ENCODE results near the gene TMEM181. TPM values are rescaled to one million over a fixed set of nuclear protein-coding genes. Genes with fewer than 3 reads are reported as not detected.

The TMEM181 gene
- total RNA-seq, 6 experiments from 2014 or later: 11.3 to 14.0 (median 12.5) TPM

DNA sequence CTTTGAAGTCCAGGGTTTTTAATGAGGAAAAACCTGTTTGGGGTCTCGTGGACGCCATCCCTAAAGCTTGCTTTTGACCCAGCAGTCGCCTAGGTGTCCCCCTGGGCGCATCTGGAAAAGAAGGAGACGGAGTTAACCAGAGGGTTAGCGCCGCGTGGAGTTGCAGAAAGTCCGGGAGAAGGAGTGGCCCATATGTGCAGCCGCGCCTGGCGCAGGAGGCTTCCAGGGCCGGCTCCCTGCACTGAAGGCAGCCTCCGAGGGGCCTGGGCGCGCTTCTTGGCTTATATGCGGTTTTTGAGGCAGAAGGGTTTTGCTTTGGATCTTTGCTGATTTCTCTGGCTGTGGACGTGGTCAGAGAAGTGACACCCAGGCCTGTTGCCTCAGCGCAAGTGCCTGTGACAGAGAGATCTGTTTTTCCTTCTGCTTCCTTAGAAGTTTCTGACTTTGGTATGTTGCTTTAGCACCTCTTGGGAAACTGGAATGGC, 987 bp downstream of the TMEM181 start:
- intact Hi-C loops (cut with DNase I): no loop called here
- H3K4me1 ChIP-seq: peaks cover 0 to 9% (median 3%) of the 10 kb centered on the region in 4 donors

GRCh38 chr6:158561321-158561884, 1.5 kb downstream of the TMEM181 start:
- peak overlapping the region in 1 of 3 donors; percentile 82 for H3K4me3 ChIP-seq
- intact Hi-C loops (cut with DNase I): no loop called here
- ATAC-seq: no peak

More for the DNA sequence above, 987 bp downstream of the TMEM181 start:
- WGBS (ENCODE audit: insufficient coverage, low coverage, low lambda C conversion rate, missing lambda C conversion rate): 5% methylated on average over 19 of the region's 19 CpGs
- DNase-seq (peak in 2 of 3 donors; percentile 49 to 59), ATAC-seq (peak; percentile 18 to 39 (median 26))
- Histone ChIP-seq H3K36me3 (no peaks in the 10 kb centered on the region), H3K9me3 (no peaks in the 10 kb centered on the region), H3K4me3 (peak overlapping the region; percentile 82 to 99 (median 83)), H3K27ac (peak overlapping the region in 1 of 3 donors; percentile 86), H3K27me3 (no peaks in the 10 kb centered on the region)
- TF ChIP-seq, protein P1, sequence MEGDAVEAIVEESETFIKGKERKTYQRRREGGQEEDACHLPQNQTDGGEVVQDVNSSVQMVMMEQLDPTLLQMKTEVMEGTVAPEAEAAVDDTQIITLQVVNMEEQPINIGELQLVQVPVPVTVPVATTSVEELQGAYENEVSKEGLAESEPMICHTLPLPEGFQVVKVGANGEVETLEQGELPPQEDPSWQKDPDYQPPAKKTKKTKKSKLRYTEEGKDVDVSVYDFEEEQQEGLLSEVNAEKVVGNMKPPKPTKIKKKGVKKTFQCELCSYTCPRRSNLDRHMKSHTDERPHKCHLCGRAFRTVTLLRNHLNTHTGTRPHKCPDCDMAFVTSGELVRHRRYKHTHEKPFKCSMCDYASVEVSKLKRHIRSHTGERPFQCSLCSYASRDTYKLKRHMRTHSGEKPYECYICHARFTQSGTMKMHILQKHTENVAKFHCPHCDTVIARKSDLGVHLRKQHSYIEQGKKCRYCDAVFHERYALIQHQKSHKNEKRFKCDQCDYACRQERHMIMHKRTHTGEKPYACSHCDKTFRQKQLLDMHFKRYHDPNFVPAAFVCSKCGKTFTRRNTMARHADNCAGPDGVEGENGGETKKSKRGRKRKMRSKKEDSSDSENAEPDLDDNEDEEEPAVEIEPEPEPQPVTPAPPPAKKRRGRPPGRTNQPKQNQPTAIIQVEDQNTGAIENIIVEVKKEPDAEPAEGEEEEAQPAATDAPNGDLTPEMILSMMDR (IDR thresholded peaks at IDR 0.05): no peak
- no peak for TF ChIP-seq POLR2A (IDR thresholded peaks at IDR 0.05)

DNA sequence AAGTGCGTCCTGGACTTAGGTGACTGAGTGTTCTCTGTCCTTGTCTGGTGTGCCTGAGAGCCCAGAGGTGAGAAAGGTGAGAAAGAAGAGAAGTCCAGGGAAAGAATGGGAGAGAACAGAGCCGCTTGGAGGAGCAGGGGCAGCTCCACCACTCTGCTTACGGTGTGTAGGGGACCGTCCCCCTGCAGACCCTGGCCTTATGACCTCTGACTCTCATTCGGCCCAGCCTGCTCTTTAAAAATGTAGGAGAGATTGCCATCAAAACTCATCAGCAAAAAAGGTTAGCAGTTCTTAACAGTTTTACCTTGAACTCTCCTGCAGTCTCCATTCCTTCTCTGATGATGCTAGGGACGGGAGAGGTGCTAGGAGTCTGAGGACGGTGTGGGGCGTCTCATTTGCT, 2.0 kb downstream of the TMEM181 start:
- WGBS (ENCODE audit: insufficient coverage, low coverage, low lambda C conversion rate, missing lambda C conversion rate): 84% methylated on average over 6 of the region's 8 CpGs
- no peak overlapping the region for H3K4me3 ChIP-seq
- ATAC-seq (no peak), DNase-seq (no peak)
- H3K4me1 ChIP-seq: peaks cover 0 to 9% (median 3%) of the 10 kb centered on the region in 4 donors
- TF ChIP-seq, protein P1 (IDR thresholded peaks at IDR 0.05): no peak
- no peak for TF ChIP-seq POLR2A (IDR thresholded peaks at IDR 0.05)
- H3K36me3 ChIP-seq: no peaks in the 10 kb centered on the region
- H3K27ac ChIP-seq: no peak overlapping the region
- H3K9me3 ChIP-seq: no peaks in the 10 kb centered on the region
- no peaks in the 10 kb centered on the region for H3K27me3 ChIP-seq
- intact Hi-C loops (cut with DNase I): no loop called here

More at GRCh38 chr6:158561321-158561884, 1.5 kb downstream of the TMEM181 start:
- WGBS (ENCODE audit: insufficient coverage, low coverage, low lambda C conversion rate, missing lambda C conversion rate): 68% methylated on average over 7 of the region's 14 CpGs
- Histone ChIP-seq H3K36me3 (no peaks in the 10 kb centered on the region), H3K4me1 (peaks cover 0 to 9% (median 3%) of the 10 kb centered on the region in 4 donors), H3K9me3 (no peaks in the 10 kb centered on the region), H3K27me3 (no peaks in the 10 kb centered on the region), H3K27ac (no peak overlapping the region)
- peak in 1 of 3 donors; percentile 25 for DNase-seq
- TF ChIP-seq POLR2A (IDR thresholded peaks at IDR 0.05): no peak
- TF ChIP-seq, protein P1 (IDR thresholded peaks at IDR 0.05): no peak

DNA sequence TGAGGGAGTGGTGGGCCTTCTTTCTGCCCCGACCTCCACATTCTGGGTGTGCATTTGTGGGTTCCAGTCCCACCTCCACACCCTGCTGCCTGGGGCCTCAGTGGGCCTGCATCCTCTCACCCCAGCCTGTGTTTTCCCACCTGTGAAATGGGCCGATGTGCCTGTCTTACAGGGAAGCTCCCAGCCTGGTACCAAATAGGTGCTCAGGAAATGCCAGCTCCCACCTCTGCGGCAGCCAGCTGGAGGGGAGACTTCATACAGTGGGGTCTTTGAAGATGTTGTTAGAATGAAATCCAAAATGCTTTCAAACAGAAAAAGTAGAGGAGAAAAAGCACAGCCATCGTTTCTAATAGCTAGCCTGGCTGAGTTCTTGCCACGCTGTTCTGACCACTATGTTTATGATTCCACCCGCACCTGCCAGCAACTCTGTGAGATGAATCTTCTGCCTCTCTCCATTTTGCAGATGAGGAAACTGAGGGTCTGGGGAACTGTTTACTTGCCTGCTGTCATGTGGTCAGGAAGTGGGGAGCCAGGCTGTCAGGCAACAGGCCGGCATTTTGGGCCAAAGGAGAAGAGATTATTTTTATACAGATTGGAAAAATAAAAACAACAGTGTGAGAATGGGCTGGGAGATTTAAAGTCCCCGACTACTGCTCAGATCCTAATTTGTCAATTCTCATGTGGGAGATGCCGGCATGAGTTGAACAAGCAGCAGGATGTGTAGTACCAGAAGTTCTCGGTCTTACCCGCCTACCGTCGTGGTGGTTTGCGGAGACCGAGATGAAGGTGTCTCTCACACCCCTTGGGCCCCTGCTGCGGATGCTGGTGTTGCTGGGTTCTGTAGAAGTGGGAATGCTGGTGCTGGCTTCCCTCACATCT, 4.6 kb downstream of the TMEM181 start:
- 77% methylated on average over 6 of the region's 16 CpGs for WGBS (ENCODE audit: insufficient coverage, low coverage, low lambda C conversion rate, missing lambda C conversion rate)
- ATAC-seq: no peak
- DNase-seq: peak in 1 of 3 donors; percentile 40
- TF ChIP-seq, protein P1 (IDR thresholded peaks at IDR 0.05): no peak
- TF ChIP-seq POLR2A (IDR thresholded peaks at IDR 0.05): no peak
- H3K9me3 ChIP-seq: no peaks in the 10 kb centered on the region
- H3K4me3 ChIP-seq: no peak overlapping the region
- no peak overlapping the region for H3K27ac ChIP-seq
- no peaks in the 10 kb centered on the region for H3K27me3 ChIP-seq
- intact Hi-C loops (cut with DNase I): no loop called here
- no peaks in the 10 kb centered on the region for H3K36me3 ChIP-seq
- peaks cover 0 to 9% (median 3%) of the 10 kb centered on the region in 4 donors for H3K4me1 ChIP-seq

Data from right lobe of liver (tissue), 6 donors.